ENCODE results near the gene ATP6V1D. TPM values are rescaled to one million over a fixed set of nuclear protein-coding genes. Genes with fewer than 3 reads are reported as not detected.
A peak's percentile ranks its signal among the peaks of the same experiment; 100 is the strongest.
"Not testable (repeated sequence)": the region's sequence is repeated elsewhere in the genome, so short reads cannot be mapped to it uniquely, and the experiment has no call there.

ATP6V1D gene
- total RNA-seq, 4 donors from 2014 or later: 69.3 to 117 (median 98.4) TPM

- intact Hi-C loops (cut with DNase I): no loop called here
- no peak overlapping the region for H3K27ac ChIP-seq (replicated peaks in 1 of 4)
- WGBS: 95% methylated on average over 2 of the region's 2 CpGs
- no peaks in the 10 kb centered on the region for H3K27me3 ChIP-seq
- H3K9me3 ChIP-seq: no peaks in the 10 kb centered on the region
- H3K36me3 ChIP-seq: peaks cover 63 to 97% (median 83%) of the 10 kb centered on the region in 4 donors
- TF ChIP-seq POLR2A (IDR thresholded peaks at IDR 0.05; ENCODE audit: low read depth) (no peak), CTCF (IDR thresholded peaks at IDR 0.05) (peak in 1 of 3 experiments; percentile 18)
- no peak for DNase-seq (ENCODE audit: extremely low spot score)
- no peak overlapping the region for H3K4me3 ChIP-seq
- H3K4me1 ChIP-seq: no peaks in the 10 kb centered on the region
Observed at GRCh38 chr14:67335781-67336180, 23.8 kb downstream of the ATP6V1D start.

- Histone ChIP-seq H3K4me3 (no peak overlapping the region), H3K27ac (replicated peaks in 1 of 4) (no peak overlapping the region), H3K36me3 (peaks cover 45 to 80% (median 61%) of the 10 kb centered on the region in 4 donors), H3K27me3 (no peaks in the 10 kb centered on the region), H3K9me3 (no peaks in the 10 kb centered on the region), H3K4me1 (no peaks in the 10 kb centered on the region)
- no peak for DNase-seq (ENCODE audit: extremely low spot score)
- TF ChIP-seq EP300 (IDR thresholded peaks at IDR 0.05) (no peak), POLR2AphosphoS5 (IDR thresholded peaks at IDR 0.05) (no peak), CTCF (IDR thresholded peaks at IDR 0.05) (no peak), POLR2A (IDR thresholded peaks at IDR 0.05; ENCODE audit: low read depth) (no peak)
- intact Hi-C loops (cut with DNase I): no loop called here
- WGBS: 96% methylated on average over 5 of the region's 5 CpGs
Observed at GRCh38 chr14:67332468-67332867, 27.1 kb downstream of the ATP6V1D start.

GRCh38 chr14:67331368-67332125 lies 28.1 kb downstream of the ATP6V1D start:
- no peak for TF ChIP-seq POLR2A (IDR thresholded peaks at IDR 0.05; ENCODE audit: low read depth)
- TF ChIP-seq POLR2AphosphoS5 (IDR thresholded peaks at IDR 0.05): no peak
- Histone ChIP-seq H3K36me3 (peaks cover 36 to 80% (median 58%) of the 10 kb centered on the region in 4 donors), H3K4me1 (no peaks in the 10 kb centered on the region), H3K27me3 (no peaks in the 10 kb centered on the region), H3K9me3 (no peaks in the 10 kb centered on the region), H3K27ac (replicated peaks in 1 of 4) (no peak overlapping the region), H3K4me3 (no peak overlapping the region)
- 96% methylated on average over 5 of the region's 5 CpGs for WGBS
- intact Hi-C loops (cut with DNase I): no loop called here
- DNase-seq (ENCODE audit: extremely low spot score): no peak

DNA sequence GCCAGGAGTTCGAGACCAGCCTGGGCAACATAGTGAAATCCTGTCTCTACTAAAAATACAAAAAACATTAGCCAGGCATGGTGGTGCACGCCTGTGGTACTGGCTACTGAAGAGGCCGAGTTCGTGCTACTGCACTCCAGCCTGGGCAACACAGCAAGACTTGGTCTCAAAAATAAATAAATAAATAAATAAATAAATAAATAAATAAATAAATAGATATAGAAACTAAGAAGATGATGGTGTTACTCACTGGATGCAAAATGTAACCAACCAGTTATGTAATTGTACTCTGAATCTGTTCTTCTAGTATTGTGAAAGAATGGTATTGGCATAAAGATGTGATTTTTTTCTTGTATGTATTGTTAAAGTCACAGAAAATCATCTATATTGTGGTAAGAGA lies 29.9 kb downstream of the ATP6V1D start:
- intact Hi-C loops (cut with DNase I); H3K4me1 ChIP-seq; DNase-seq (ENCODE audit: extremely low spot score); H3K27me3 ChIP-seq; H3K9me3 ChIP-seq; H3K4me3 ChIP-seq; H3K27ac ChIP-seq (replicated peaks in 1 of 4): not testable (repeated sequence)
- WGBS: 93% methylated on average over 4 of the region's 4 CpGs
- H3K36me3 ChIP-seq: peaks cover 32 to 76% (median 52%) of the 10 kb centered on the region in 4 donors

GRCh38 chr14:67319142-67319541 lies 40.5 kb downstream of the ATP6V1D start:
- no peak for DNase-seq (ENCODE audit: extremely low spot score)
- no peak overlapping the region for H3K27ac ChIP-seq (replicated peaks in 1 of 4)
- H3K36me3 ChIP-seq: peaks cover 15 to 83% (median 46%) of the 10 kb centered on the region in 4 donors
- H3K9me3 ChIP-seq: no peaks in the 10 kb centered on the region
- intact Hi-C loops (cut with DNase I): no loop called here
- H3K4me3 ChIP-seq: no peak overlapping the region
- TF ChIP-seq POLR2A (IDR thresholded peaks at IDR 0.05; ENCODE audit: low read depth): no peak
- TF ChIP-seq EP300 (IDR thresholded peaks at IDR 0.05): no peak
- no peak for TF ChIP-seq CTCF (IDR thresholded peaks at IDR 0.05)
- TF ChIP-seq POLR2AphosphoS5 (IDR thresholded peaks at IDR 0.05): no peak
- H3K27me3 ChIP-seq: no peaks in the 10 kb centered on the region
- H3K4me1 ChIP-seq: no peaks in the 10 kb centered on the region

DNA sequence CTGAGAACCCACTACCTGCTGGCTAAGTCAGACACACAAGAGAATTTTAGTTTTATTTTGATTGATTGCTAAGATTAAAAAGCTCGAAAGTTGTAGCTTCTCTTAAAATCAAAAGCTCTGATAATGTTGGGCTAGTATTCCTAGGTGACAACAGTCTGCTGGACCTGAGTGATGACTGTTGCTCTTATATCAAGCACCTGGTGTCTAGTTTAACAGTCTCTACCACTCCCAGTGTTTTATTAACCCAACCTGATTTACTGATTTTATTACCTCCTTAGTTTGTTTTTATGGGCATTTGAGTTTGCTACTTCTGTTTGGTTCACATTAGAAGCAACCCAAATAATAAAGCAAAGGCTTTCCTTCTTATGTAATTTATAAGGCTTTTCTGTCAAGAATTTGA lies 41.8 kb downstream of the ATP6V1D start:
- H3K27me3 ChIP-seq: no peaks in the 10 kb centered on the region
- H3K4me1 ChIP-seq: no peaks in the 10 kb centered on the region
- no peak overlapping the region for H3K27ac ChIP-seq (replicated peaks in 1 of 4)
- intact Hi-C loops (cut with DNase I): no loop called here
- no peak for TF ChIP-seq POLR2A (IDR thresholded peaks at IDR 0.05; ENCODE audit: low read depth)
- TF ChIP-seq EP300 (IDR thresholded peaks at IDR 0.05): no peak
- no peak for TF ChIP-seq POLR2AphosphoS5 (IDR thresholded peaks at IDR 0.05)
- TF ChIP-seq CTCF (IDR thresholded peaks at IDR 0.05): no peak
- DNase-seq (ENCODE audit: extremely low spot score): no peak
- WGBS: 84% methylated on average over 1 of the region's 1 CpG
- H3K9me3 ChIP-seq: no peaks in the 10 kb centered on the region
- H3K4me3 ChIP-seq: no peak overlapping the region
- H3K36me3 ChIP-seq: peaks cover 11 to 81% (median 37%) of the 10 kb centered on the region in 4 donors

Measured in esophagus muscularis mucosa (tissue), 4 donors.